Measurements from ENCODE around the gene DENND4C.

Gene DENND4C

DNA sequence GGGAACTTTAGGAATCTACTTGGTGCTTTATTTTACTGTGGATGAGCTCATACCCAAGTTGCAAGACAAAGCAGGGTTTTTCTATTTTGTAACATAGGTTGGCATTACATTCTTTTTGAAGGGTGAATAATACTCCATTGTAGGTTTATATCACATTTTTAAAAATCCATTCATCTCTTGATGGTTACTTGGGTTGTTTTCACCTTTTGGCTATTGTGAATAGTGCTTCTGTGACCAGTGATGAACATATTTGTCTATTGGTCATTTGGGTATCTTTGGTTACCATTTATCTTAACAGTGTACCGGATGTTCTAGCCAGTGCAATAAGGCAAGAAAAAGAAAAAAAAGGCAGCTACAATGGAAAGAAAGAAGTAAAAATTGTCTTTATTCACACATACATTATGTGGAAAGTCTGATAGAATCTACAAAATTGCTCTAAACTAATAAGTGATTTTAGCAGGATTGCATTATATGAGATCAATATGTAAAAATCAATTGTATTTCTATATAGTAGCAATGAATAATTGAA is 40.0 kb downstream of the DENND4C start:
- DNase-seq = no peak

DNA sequence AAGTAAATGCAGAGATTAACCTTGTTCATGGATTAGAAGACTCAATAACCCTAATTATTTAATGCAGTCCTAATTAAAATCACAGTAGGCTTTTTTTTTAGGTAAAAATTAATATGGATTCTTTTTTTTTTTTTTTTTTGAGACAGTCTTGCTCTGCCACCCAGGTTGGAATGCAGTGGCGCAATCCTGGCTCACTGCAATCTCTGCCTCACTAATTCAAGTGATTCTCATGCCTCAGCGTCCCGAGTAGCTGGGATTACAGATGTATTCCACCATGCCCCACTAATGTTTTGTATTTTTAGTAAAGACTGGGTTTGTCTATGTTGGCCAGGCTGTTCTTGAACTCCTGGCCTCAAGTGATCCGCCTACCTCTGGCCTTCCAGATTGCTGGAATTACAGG is 40.6 kb downstream of the DENND4C start:
- no peak for DNase-seq

DNA sequence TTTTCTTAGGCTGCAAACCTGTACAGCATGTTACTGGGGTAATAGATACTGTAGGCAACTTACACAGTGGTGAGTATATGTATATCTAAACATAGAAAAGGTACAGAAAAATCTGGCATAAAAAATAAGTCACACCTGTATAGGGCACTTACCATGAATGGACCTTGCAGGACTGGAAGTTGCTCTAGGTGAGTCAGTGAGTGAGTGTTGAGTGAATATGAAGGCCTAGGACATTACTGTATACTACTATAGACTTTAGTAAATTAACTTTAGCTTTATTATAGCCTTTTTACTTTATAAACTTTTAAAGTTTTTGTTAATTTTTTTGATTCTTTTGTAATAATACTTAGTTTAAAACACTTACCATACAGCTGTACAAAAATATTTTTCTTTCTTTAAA is 51.3 kb downstream of the DENND4C start:
- DNase-seq = no peak

DNA sequence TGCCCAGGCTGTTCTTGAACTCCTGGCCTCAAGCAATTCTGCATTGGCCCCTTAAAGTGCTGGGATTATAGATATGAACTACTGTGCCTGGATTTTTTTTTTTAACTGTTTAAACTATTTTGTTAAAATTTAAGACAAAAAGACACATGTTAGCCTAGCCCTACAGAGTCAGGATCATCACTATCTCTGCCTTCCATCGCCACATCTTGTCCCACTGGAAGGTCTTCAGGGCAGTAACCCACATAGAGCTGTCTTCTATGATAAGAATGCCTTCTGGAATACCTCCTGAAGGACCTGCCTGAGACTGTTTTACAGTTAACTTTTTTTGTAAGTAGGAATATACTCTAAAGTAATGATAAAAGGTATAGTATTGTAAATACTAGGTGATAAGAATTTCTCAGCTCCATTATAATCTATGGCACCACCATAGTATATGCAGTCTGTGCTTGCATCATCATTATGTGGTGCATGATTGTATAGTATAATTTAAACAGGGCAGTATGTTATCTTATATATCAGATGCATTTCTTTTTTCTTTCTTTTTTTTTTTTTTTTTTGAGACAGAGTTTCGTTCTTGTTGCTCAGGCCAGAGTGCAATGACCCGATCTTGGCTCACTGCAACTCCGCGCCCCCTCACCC is 52.7 kb downstream of the DENND4C start:
- DNase-seq = no peak

DNA sequence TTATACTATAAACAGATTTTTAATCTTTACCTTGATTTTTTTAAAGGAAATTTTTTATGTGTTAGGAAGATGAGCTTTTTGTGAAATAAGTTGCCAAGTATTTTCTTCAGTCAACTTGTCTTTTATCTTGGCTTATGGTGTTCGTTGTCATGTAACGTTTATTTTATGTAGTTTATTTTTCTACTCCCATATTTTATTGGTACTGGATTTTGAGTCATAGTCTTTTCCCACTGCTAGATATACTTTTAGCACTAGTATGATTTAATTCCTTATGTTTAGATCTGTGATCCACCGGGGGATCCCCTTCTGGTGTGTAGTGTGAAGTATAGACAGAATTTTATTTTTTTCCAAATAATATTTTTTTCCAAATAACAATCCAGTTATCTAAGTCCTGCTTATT is 54.2 kb downstream of the DENND4C start:
- no peak for DNase-seq

DNA sequence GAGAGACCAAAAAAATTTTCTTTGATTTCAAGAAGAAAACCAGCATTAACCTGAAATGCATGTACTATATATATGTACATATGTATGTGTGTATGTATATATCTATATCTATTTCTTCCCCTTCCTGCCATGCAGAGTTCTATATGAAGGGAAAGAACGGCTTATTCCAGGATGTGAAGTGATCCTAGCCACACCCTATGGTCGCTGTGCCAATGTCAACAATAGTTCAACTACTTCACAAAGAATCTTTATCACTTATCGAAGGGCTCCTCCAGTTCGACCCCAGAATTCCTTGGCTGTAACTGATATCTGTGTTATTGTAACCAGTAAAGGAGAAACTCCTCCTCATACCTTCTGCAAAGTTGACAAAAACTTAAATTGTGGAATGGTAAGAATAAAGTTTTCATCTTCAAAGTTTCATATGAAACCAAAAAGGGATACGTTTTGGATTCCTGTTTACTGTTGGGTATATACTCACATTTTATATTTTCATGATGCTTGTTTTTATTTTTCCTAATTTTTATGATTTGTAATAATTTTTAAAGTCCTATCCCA is 56.2 kb downstream of the DENND4C start:
- DNase-seq = no peak

DNA sequence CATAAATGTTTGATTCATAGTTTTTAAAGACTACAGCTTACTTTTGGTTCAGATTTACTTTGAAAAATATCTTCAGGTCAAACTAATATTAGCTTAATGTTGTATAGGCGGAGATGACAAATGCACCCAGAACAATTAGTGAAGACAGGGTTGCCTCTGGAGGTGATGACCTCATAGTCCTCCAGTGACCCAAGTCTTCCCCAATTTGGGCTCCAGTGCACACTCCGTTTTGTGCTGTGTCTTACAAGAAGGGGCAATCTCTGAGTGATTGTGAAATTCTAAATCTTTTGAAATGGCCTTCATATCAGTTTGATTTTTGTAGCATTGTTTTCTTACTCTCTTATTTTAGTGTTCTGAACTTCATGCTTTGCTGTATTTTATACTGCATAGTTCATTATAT is 57.6 kb downstream of the DENND4C start:
- no peak for DNase-seq

DNA sequence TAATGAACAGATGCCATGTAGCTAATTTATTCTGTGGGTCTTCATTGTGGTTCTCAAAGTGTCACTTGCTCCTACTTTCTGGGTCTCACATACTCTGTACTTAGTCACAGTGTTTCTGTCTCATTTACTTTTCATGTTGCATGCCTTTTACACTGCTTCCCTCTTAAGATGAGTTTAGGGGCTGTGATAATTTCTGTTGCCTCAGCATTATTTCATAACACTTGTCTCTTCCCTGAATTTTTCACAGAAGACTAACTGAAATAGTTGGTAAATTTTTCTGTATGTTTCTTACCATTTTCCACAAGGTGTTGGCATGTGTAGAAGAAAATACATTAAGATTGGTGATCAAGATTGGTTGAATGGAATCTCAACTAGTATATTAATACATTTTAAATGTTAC is 59.6 kb downstream of the DENND4C start:
- DNase-seq = no peak

DNA sequence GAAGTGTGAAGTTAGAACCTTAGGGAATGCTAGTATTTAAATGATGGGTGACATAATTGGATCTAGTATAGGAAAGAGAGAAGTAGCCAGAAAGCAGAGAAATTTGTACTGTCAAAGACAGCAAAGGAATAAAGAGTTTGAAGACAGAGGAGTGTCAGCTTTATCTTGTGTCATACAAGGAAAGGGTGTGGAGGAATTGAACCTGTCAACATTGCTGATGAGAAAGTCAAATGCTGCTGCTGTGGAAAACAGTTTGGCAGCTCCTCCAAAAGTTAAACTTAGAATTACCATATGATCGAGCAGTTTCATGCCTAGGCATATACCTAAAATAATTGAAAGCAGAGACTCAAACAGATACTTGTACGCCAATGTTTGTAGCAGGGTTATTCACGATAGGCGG is 63.7 kb downstream of the DENND4C start:
- DNase-seq = no peak

DNA sequence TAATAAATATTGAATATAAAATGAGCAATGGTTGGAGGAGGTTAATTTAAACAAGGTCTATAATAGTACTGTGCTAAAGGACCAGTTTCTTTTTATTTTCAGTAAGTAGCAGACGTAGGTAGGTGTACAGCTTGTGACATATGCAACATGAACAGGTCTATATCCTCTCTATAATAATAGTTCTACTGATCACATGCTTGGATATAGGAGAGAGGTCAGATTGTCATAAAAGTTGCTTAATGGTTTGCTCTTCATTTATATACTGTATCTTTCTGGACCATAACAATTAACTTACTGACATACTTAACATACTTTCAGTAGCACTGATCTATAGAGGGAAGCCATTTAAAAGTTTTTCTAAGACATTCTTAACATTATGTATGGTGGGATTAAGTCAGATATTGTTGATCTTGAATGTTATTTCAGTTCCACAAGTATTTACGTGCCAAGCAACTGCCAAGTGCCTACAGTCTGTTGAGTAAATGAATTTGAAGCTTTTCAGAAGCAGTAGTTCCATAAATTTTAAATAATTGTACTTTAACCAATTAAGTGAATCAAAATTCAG is 68.0 kb downstream of the DENND4C start:
- no peak for DNase-seq

DNA sequence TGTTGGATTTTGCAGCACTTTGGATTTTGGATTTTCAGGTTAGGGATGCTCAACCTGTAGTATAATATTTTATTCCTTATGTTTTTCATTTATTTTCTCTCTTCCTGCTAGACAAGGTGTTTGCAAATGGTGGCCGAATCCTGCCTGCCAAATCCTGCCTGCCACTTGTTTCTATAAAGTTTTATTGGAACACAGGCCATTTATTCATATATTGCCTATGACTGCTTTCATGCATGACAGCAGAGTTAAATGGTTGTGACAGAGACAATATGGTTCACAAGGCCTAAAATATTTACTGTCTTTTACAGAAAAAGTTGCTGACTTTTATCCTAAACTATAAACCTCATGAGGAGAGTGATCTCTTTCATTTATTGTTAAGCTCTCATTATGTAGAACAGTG is 72.7 kb downstream of the DENND4C start:
- DNase-seq = no peak

DNA sequence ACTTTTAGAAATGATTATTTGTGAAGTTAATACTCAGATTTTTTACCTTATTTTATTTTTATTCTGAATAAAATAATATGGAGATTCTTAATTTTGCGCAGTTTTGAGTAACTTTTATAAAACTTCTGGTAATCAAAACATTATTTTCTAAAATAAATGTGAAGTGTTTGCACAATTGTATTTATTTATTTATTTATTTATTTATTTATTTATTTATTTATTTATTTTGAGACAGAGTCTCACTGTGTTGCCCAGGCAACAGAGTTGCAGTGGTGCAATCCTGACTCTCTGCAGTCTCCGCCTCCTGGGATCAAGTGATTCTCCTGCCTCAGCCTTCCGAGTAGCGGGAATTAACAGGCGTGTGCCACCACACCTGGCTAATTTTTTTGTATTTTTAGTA is 76.1 kb downstream of the DENND4C start:
- DNase-seq = no peak

DNA sequence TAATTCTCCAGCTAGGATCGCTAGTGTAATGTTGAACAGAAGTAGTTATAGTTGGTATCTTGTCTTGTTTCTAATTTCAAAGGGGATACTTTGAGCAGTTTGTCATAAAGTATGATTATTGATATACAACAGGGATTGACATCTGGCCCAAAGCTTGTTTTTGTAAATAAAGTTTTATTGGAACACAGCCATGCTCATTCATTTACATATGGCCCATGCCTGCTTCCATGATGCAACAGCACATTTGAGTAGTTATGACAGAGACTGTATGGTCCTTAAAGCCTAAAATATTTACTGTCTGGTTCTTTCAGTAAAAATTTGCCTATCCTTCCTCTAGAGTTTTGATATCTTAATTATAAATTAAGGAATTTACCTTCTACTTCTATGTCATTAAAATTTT is 79.8 kb downstream of the DENND4C start:
- DNase-seq = no peak

DNA sequence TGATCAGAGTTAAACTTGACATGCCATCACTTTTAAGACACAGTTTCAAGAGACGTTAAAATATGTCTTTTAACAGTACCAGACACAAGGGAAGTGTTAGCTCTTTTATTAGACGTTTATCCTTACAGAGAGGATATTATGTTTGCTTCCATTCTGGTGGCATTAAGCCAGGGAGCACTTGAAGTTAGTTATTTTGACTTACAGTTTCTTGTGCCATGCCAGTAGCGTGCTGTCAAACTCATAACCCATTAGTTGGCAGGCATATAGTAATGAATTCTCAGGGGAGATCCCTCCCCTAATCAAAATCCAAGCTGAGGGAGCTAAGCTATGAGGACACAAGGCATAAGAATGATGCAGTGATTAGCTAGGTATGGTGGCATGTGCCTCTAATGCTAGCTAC is 83.1 kb downstream of the DENND4C start:
- DNase-seq = no peak

DNA sequence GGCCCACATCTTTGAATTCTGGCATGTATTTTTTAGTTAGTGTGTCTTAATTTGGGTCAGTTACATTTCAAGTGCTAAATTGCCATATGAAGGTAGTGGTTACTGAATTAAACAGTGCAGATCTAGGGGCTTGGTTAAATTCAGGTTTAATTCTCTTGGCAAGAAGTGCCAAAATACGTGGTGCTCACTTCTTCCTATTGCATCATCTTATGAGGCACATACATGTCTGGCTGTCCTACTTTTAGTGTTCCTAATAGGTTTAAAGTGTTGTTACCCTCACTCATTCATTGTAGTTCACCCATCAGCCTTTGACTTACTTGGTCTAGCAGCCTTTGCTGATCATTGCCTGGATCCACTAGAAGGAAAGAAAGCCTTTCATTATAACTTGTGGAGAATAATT is 90.0 kb downstream of the DENND4C start:
- no peak for DNase-seq

DNA sequence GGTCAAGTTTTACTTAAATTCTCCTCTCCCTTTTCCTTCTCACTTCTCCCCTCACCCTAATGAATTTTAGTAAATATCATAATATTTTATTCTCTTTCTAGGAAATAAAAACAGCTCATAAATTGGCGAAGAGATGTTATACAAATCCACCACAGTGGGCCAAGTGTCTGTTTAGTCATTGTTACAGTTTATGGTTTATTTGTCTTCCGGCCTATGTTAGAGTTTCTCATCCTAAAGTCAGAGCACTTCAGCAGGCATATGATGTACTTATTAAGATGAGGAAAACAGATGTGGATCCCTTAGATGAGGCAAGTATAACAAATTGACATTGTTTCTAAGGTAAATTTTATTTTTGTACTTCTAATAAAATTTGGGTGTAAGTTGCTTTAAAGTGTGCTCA is 101.4 kb downstream of the DENND4C start:
- no peak for DNase-seq

DNA sequence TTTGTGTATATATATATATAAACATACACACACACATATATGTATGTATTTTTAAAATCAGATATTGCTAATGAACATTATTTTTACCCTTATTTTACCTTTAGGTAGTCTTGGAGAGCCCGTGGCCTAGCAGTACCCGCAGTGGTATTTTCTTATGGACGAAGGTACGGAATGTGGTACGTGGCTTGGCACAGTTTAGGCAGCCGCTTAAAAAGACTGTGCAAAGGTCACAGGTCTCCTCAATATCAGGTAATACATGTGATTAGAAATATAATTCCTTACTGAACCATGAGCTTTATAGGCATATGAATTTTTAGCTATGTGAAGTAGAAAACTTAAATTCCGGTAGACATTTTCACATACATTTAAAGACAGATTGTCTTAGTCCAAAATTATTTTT is 105.7 kb downstream of the DENND4C start:
- DNase-seq = no peak

DNA sequence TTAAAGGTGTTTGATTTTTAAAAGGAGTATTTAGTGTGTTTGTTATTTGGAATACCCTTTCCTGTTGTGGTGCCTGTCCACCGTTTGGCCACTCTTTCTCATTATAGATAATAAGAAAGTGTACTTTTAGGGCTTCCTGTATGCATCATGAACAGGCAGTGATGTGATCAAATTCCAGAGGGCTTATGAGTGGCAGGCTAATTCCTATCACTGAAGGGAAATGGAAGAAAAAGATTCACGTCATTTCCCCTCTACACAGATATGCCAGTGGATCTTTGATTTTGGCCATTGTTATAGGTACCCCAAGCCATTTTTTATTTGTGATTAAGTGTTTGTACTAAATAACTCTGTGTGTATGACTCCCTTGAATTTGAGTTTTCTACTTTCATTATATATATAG is 112.5 kb downstream of the DENND4C start:
- no peak for DNase-seq

DNA sequence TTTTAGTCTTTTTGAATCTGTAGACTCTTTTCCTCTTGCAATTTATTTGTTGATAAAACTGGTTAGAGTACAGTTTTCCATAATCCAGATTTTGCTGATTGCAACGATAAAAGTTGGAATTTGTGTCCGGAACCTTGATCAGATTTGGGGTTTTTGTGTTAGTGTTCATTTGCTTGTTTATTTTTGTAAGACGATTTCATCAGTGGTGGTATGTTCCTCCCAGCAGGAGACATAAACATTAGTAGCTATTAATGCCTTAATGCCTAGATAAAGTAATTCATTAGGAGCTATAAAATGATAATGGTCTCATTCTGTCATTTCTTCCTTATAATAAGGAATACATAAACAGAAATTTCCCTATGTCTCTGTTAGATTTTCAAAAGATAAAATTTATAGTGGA is 128.2 kb downstream of the DENND4C start:
- DNase-seq = no peak

DNA sequence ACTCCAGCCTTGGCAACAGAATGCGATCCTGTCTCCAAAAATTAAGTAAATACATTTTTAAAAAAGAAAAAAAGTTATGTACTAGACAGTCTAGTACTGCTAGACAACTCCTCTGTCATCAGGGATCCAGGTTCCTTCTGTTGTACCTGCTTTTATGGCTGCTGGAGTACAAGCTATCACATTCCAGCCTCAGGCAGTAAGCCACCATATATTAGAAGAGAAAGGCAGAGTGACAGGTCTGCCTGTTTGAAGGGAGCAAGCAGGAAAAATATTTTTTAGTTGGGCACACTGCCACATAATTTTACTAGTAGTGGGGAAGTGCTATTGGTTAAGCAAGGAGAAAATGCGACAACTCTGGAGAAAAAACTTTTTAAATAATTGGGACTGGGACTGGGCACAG is 138.6 kb downstream of the DENND4C start:
- DNase-seq = no peak

DNA sequence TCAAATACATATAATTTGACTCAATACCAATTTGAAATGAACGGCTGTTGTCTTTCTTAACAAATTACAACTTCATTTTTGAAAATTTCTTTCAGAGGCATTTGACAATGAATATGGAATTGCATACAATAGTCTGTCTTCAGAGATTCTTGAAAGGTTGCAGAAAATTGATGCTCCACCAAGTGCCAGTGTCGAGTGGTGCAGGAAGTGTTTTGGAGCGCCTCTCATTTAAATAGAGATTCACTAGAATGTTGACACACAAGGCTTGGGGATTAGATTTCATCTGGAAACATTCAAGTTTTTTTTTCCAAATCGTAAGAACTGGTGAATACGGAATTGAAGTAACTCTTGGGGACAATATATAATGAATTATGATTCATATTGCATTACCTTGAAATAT is 141.4 kb downstream of the DENND4C start:
- no peak for DNase-seq

DNA sequence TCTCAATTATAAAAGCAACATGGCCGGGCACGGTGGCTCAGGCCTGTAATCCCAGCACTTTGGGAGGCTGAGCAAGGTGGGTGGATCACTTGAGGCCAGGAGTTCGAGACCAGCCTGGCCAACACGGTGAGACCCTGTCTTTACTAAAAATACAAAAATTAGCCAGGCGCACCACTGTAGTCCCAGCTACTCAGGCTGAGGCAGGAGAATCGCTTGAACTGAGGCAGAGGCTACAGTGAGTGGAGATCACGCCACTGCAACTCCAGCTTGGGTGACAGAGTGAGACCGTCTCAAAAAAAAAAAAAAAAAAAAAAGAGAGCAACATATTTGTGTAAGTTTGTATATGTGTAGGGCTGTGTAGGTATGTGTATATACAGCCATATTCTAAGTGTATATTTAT is 142.1 kb downstream of the DENND4C start:
- DNase-seq = no peak

DNA sequence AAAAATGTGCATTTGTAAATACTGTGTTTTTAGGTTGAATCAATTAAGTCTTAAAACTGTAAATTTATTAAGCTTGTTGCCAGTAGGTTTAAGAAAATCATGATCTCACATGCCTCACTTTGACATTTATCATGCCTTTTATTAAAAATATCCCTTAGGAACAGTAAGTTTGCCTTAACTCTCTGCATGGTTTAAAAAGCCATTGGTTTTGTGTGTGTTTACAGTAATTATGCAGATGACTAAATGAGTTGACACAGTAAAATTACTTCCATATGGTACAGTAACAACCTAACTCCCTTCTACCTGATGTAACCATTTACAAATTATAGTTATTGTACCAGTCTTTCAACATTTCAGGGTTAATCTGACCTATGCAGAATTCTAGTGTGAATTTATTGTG is 143.0 kb downstream of the DENND4C start:
- no peak for DNase-seq

DNA sequence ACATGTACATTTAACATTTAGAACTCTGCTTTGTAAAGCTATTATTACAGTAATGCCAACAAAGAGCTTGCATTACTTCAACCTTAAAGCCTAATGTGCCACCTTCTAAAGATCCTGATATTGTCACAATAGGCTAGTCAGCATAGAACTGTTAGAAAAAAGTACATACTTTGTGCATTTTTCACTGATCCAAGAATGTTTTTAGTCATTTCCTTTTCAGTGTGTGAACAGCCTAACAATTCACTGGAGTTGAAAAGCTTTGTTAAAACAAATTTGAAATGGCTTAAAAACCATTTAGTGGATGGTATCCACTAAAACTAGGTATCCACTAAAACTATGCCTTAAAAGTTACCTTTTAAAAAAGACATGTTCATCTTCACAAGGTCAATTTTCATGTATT is 145.0 kb downstream of the DENND4C start:
- DNase-seq = no peak

DNA sequence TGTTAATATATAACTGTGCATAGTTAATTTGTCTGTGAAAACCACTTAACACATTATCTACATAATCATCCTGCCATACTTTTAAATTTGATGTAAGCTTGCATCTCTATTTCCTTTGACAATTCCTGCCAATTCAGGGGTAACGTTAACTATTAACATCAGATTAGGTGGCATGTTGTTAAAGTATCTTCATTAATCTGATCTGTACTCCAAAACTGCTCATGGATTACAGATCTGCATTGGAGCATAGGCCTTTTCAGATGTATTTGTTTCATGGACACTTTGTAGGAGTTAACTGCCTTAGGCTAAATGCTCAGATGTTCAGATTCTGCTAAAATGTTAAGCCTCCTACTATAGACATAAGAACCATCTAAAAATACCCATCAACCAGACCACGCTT is 146.4 kb downstream of the DENND4C start:
- no peak for DNase-seq
